HG02571 (cell line): ENCODE measurements around the gene SPPL2A.

Experiments used
- ATAC-seq: cut with Tn5 transposase; IDR thresholded peaks from one replicate; pipeline ENCODE4 v1.9.1; 2021; ENCODE audit warnings: mild to moderate bottlenecking, moderate library complexity; ENCODE audit not compliant: unreplicated experiment

Gene SPPL2A

DNA sequence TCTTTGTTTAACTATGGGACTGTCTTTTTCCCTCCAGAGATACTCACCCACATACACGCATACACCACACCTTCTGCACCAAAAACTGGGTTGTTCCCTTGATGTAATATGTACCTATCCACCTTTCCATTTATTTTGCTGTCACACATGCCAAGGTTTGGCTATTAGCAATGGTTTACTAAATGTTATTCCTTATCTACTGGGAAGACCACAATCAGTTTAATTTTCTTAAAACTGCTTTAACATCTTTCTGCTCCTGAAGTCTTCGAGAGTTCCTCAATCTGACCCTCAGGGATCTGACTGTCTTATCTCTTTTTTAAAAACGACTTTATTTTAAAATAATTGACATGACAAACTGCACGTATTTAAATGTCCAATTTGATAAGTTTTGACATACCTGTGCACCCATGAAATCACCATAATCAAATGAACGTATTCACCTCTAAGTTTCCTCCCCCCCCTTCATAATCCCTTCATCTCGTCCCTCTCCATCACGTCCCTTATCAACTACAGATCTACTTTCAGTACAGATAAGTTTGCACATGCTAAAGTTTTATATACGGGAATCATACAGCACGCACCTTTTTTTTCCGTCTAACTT, 78.1 kb downstream of the SPPL2A start:
- ATAC-seq, result no peak

- peak; percentile 79 for ATAC-seq
Observed at GRCh38 chr15:50686469-50687301, 78.8 kb downstream of the SPPL2A start, which contains the start of gene TRPM7. TSS of gene TRPM7 (minus strand) at chr15:50686797. CDS start at chr15:50686533, 264 bp downstream.

DNA sequence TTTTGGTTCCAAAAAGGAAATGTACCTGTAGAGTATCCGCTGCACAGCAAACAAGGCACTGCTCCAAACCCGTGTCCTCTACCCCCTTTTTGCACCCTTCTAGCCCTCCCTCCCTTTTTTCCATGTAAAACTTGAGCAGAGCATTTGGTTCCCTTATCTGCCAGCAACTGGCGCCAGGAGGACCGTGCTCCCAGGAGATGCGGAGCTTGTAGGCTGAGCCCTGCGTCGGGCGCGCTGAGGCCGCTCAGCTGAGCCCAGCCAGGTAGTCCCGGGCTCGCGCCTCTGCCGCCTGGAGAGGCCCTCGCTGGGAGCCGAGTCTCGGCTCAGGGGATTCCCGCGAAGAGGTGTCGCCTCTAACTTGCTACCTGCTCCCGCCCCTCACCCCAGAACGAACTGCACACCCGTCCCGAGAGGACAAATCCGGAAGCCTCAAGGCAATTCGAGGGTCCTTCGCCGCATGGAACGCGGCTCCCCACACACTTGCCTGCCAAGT, 79.5 kb downstream of the SPPL2A start:
- ATAC-seq, result peak; percentile 69

- no peak for ATAC-seq
Observed at GRCh38 chr15:50685191-50685975, 80.1 kb downstream of the SPPL2A start.

DNA sequence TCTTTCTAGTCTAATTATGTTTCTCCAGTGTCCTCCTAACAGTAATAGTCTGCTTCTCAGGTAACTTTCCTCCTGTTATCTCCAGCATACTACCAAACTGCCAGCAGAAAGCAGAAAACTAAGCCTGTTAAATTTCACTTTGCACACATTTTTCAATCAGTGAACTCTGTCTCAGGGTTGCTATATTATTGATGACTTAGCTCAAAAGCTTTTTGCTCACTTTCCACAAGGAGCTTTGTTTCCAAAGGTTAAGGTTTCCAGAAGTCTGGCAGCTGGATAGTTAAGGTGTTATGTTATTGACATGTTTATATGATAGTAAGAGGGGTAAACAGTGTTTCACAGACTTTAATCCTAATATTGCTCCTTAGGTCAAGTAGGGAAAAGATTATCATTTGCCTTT, 84.0 kb downstream of the SPPL2A start:
- no peak for ATAC-seq

GRCh38 chr15:50676799-50677483, 88.6 kb downstream of the SPPL2A start:
- no peak for ATAC-seq

GRCh38 chr15:50675535-50676144, 89.9 kb downstream of the SPPL2A start:
- ATAC-seq, result no peak

GRCh38 chr15:50670115-50670514, 95.4 kb downstream of the SPPL2A start:
- no peak for ATAC-seq

DNA sequence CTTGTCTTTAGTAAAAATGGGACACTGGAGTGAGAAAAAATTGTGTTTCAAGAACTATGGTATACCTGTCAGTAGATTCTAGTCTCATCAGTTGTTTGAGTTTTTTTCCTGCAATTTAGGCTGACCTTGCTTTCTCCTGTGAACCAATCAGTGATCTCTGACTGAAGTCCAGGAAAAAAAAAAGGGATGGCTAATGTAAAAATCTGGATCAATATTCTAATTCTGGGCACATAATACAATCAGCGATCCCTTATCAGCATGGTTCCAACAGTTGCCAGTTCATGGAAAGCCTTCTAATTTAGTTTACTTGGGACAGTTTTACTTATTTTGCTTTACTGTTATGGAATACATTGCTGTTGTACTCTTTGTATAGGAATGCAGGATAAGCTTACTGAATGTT, 95.9 kb downstream of the SPPL2A start:
- no peak for ATAC-seq

DNA sequence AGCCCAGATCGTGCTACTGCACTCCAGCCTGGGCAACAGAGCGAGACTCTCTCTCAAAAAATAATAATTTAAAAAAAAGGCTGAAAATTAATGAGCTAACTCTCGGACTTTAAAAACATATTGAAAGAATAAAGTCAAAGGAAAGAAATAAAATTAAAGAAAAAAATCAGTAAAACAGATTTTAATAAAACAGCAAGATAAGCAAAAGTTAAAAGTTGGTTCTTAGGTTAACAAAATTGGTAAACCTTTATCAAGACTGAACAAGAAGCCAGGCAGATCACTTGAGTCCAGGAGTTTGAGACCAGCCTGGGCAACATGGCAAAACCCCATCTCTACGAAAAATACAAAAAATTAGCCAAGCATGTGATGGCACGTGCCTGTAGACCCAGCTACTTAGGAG, 99.6 kb downstream of the SPPL2A start:
- ATAC-seq, result no peak

- no peak for ATAC-seq
Observed at GRCh38 chr15:50655555-50655954, 110.0 kb downstream of the SPPL2A start.

DNA sequence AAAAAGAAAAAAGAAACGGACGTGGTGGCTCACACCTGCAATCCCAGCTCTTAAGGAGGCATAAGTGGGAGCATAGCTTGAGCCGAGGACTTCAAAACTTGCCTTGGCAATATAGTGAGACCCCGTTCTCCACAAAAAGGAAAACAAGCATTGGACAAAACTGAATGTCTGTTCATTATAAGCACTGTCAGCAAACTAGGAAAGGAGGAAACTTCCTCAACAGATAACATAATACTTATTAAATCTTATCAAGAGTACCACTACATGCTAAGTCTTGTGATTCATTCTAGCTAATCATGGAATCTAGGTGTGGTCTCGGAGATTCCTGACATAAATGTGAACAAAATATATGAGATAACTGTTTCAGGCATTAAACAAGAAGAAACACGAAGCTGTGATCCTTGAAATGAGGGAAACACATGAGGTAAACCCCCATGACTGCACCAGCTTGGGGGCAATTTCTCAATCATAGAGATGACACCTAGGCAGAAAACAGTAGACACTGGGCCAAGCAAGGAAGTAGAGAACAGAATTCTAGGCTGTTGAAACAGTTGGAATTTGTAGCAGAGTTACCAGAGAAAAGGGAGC, 112.3 kb downstream of the SPPL2A start:
- ATAC-seq, result no peak

- no peak for ATAC-seq
Observed at GRCh38 chr15:50652671-50653070, 112.8 kb downstream of the SPPL2A start.
